DND-41 (cell line): ENCODE measurements around the gene CSTB.

ENCODE experiments used
- EZH2 ChIP-seq: IDR thresholded peaks from 3 replicates; pipeline ENCODE4 v1.6.1; 2012; ENCODE audit warnings: borderline replicate concordance, low read depth, mild to moderate bottlenecking, moderate library complexity, low read length, inconsistent platforms; ENCODE audit not compliant: severe bottlenecking
- TF ChIP-seq, protein P1 (sequence below): IDR thresholded peaks from 2 replicates; pipeline ENCODE4 v1.5.1; 2012; ENCODE audit warnings: borderline replicate concordance, low read length, moderate library complexity, mild to moderate bottlenecking; ENCODE audit not compliant: poor library complexity, severe bottlenecking; ENCODE audit errors: extremely low read depth

DNA sequence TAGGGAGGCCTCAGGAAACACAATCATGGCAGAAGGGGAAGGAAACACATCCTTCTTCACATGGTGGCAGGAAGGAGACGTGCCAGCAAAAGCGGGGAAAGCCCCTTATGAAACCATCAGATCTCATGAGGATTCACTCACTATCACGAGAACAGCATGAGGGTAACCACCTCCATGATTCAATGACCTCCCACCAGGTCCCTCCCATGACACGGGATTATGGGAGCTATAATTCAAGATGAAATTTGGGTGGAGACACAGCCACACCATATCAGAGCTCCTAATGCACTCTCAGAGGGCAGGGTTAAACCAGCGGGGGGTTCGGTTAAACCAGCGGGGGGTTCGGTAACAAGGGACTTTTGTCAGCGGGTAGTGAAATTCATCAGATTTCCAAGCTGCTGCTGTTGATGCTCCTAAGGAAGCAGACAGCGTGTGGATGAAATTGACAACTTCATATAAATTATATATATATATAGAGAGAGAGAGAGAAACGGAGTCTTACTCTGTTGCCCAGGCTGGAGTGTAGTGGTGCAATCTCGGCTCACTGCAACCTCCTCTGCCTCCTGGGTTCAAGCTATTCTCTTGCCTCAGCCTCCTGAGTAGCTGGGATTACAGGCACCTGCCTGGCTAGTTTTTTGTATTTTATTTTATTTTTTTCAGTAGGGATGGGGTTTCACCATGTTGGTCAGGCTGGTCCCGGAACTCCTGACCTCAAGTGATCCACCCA is 4.2 kb downstream of the CSTB start:
- no peak for TF ChIP-seq EZH2
- TF ChIP-seq, protein P1, sequence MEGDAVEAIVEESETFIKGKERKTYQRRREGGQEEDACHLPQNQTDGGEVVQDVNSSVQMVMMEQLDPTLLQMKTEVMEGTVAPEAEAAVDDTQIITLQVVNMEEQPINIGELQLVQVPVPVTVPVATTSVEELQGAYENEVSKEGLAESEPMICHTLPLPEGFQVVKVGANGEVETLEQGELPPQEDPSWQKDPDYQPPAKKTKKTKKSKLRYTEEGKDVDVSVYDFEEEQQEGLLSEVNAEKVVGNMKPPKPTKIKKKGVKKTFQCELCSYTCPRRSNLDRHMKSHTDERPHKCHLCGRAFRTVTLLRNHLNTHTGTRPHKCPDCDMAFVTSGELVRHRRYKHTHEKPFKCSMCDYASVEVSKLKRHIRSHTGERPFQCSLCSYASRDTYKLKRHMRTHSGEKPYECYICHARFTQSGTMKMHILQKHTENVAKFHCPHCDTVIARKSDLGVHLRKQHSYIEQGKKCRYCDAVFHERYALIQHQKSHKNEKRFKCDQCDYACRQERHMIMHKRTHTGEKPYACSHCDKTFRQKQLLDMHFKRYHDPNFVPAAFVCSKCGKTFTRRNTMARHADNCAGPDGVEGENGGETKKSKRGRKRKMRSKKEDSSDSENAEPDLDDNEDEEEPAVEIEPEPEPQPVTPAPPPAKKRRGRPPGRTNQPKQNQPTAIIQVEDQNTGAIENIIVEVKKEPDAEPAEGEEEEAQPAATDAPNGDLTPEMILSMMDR: no peak
